Lower leg skin (tissue), 3 donors: ENCODE data around the gene CFL1.

Experiments used
- CTCF ChIP-seq, 3 donors: fragments of 450-650 bp; IDR thresholded peaks; one replicate each; pipeline ENCODE4 v1.5.1; 2016; ENCODE audit warnings: antibody characterized with exemption in 3 of 3, mild to moderate bottlenecking in 3 of 3, moderate library complexity in 2 of 3
- POLR2A ChIP-seq, 2 donors: fragments of 450-650 bp; IDR thresholded peaks; one replicate each; pipeline ENCODE4 v1.6.1; 2016 to 2017; ENCODE audit warnings: antibody characterized with exemption in 2 of 2, mild to moderate bottlenecking in 1 of 2, moderate library complexity in 1 of 2

GRCh38 chr11:65871811-65872548 is 14.0 kb upstream of the CFL1 start:
- no peak for TF ChIP-seq CTCF (IDR thresholded peaks at IDR 0.05)
- TF ChIP-seq POLR2A (IDR thresholded peaks at IDR 0.05): no peak
